GM19324 (cell line): ENCODE measurements around the gene MAPK10.

ENCODE experiments used
- ATAC-seq: cut with Tn5 transposase; IDR thresholded peaks from one replicate; pipeline ENCODE4 v1.9.1; 2021; ENCODE audit warnings: mild to moderate bottlenecking, moderate library complexity; ENCODE audit not compliant: unreplicated experiment, low FRiP score

Gene MAPK10

GRCh38 chr4:85946821-85947220 lies 413.0 kb downstream of the MAPK10 start:
- ATAC-seq: no peak

- no peak for ATAC-seq
Measured at GRCh38 chr4:85942107-85942506, 417.7 kb downstream of the MAPK10 start.

- ATAC-seq: no peak
Measured at GRCh38 chr4:85940151-85940550, 419.7 kb downstream of the MAPK10 start.
